ENCODE measurements around the gene IFI16. TPM values are rescaled to one million over a fixed set of nuclear protein-coding genes. Genes with fewer than 3 reads are reported as not detected.

The IFI16 gene
- total and polyA plus RNA-seq, 3 donors from 2014 or later: 34.3 to 39.8 (median 35.7) TPM

DNA sequence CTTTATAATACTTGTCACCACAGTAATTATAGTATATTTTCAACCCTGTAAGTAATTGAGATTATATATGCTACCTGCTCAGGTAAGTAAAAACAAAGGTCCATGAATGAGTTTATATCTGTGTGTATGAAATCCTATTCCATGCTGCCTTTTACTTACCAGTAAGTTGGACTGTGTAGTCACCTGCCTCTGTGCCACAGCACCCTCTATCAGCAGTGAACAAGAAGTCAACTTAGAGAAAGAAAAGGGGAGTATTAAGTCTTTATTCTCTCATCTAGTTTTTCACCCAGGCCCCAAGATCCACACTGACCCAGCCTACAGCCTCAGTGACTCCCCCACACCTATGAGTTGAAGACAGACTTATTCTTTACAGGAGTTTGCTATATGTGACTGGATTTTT is 36.9 kb upstream of the IFI16 start:
- Histone ChIP-seq H3K27me3 (no peaks in the 10 kb centered on the region), H3K36me3 (ENCODE audit: low read depth, missing control alignments) (no peaks in the 10 kb centered on the region), H3K4me3 (no peak overlapping the region), H3K9me3 (no peaks in the 10 kb centered on the region), H3K27ac (no peak overlapping the region), H3K4me1 (no peaks in the 10 kb centered on the region)
- intact Hi-C loops (cut with DNase I; ENCODE audit: low total_unique reads): no loop called here
- DNase-seq: peak; percentile 51
- no peak for TF ChIP-seq POLR2A (IDR thresholded peaks at IDR 0.05)
- TF ChIP-seq, protein P1, sequence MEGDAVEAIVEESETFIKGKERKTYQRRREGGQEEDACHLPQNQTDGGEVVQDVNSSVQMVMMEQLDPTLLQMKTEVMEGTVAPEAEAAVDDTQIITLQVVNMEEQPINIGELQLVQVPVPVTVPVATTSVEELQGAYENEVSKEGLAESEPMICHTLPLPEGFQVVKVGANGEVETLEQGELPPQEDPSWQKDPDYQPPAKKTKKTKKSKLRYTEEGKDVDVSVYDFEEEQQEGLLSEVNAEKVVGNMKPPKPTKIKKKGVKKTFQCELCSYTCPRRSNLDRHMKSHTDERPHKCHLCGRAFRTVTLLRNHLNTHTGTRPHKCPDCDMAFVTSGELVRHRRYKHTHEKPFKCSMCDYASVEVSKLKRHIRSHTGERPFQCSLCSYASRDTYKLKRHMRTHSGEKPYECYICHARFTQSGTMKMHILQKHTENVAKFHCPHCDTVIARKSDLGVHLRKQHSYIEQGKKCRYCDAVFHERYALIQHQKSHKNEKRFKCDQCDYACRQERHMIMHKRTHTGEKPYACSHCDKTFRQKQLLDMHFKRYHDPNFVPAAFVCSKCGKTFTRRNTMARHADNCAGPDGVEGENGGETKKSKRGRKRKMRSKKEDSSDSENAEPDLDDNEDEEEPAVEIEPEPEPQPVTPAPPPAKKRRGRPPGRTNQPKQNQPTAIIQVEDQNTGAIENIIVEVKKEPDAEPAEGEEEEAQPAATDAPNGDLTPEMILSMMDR (IDR thresholded peaks at IDR 0.05): no peak

DNA sequence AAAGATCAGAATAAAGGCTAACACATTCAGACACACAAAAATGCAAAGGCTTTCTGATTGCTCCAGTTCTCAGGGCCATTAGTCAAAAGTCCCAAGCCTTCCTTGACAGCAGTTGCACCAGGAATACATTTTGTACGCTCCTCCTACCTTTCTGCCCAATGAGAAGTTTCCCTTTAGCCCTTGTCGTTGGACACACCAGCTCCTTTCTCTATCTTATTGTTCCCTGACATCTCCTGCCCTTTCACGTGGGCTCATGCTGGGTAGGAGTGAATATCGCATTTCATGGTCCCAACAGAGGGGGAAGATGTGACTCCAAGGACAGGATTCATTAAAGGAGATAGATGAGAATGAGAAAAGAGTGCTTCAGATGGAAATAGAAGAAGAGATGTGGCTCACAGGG is 33.5 kb upstream of the IFI16 start:
- Histone ChIP-seq H3K9me3 (no peaks in the 10 kb centered on the region), H3K4me1 (no peaks in the 10 kb centered on the region), H3K4me3 (no peak overlapping the region), H3K27ac (no peak overlapping the region), H3K27me3 (no peaks in the 10 kb centered on the region), H3K36me3 (ENCODE audit: low read depth, missing control alignments) (no peaks in the 10 kb centered on the region)
- intact Hi-C loops (cut with DNase I; ENCODE audit: low total_unique reads): no loop called here
- WGBS, 2 donors: 31 to 42% methylated on average over 4 of the region's 4 CpGs
- DNase-seq: no peak
- no peak for TF ChIP-seq POLR2A (IDR thresholded peaks at IDR 0.05)
- TF ChIP-seq, protein P1 (IDR thresholded peaks at IDR 0.05): no peak

DNA sequence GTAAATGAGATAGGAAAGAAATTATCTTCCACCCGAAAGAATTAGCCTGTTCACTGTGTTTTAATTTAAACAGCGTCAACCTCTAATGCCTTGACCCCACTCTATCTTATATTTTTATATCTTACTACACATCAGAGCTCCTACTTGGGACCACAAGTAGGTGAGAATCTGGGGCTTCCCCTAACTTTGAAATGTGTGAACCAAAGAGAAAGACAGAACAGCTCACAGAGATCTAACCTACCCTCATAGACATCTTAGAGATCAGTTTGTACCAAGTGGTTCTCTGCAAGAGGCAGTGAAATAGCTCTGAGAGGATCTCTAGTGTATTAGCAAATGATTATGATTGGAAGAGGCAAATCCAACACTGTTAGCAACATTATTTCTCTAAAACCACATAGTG is 31.0 kb upstream of the IFI16 start:
- Histone ChIP-seq H3K4me1 (no peaks in the 10 kb centered on the region), H3K27me3 (no peaks in the 10 kb centered on the region), H3K36me3 (ENCODE audit: low read depth, missing control alignments) (no peaks in the 10 kb centered on the region), H3K4me3 (no peak overlapping the region), H3K9me3 (no peaks in the 10 kb centered on the region), H3K27ac (no peak overlapping the region)
- 45 to 50% methylated on average over 2 of the region's 2 CpGs for WGBS, 2 donors
- intact Hi-C loops (cut with DNase I; ENCODE audit: low total_unique reads): no loop called here
- no peak for DNase-seq
- no peak for TF ChIP-seq POLR2A (IDR thresholded peaks at IDR 0.05)
- TF ChIP-seq, protein P1 (IDR thresholded peaks at IDR 0.05): no peak

DNA sequence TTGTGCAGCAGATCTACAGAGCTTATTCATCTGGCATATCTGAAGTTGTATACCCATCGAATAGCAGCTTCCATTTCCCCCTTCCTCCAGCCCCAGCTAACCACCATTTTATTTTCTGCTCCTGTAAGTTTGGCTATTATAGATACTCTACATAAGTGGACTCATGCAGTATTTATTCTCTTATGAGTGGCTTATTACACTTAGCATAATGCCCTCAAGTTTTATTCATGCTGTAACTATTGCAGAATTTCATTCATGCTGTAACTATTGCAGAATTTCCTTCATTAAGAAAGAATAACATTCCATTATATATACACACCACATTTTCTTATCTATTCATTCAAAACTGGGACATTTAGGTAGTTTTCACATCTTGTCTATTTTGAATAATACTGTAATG is 30.5 kb upstream of the IFI16 start:
- H3K4me3 ChIP-seq: no peak overlapping the region
- H3K27ac ChIP-seq: no peak overlapping the region
- no peaks in the 10 kb centered on the region for H3K27me3 ChIP-seq
- no peaks in the 10 kb centered on the region for H3K4me1 ChIP-seq
- no peaks in the 10 kb centered on the region for H3K36me3 ChIP-seq (ENCODE audit: low read depth, missing control alignments)
- 92% methylated on average over 1 of the region's 1 CpG for WGBS, 2 donors
- intact Hi-C loops (cut with DNase I; ENCODE audit: low total_unique reads): no loop called here
- no peaks in the 10 kb centered on the region for H3K9me3 ChIP-seq
- TF ChIP-seq, protein P1 (IDR thresholded peaks at IDR 0.05): no peak
- TF ChIP-seq POLR2A (IDR thresholded peaks at IDR 0.05): no peak
- DNase-seq: no peak

DNA sequence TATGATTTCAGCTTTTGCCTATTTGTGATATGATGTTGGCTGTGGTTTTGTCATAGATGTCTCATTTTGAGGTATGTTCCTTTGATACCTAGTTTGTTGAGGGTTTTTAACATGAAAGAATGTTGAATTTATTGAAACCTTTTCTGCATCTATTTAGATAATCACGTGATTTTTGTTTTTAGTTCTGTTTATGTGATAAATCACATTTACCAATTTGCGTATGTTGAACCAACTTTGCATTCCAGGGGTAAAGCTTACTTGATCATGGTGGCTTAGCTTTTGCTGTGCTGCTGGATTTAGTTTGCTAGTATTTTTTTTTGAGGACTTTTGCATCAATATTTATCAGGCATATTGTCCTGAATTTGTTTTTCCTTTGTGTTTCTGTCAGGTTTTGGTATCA is 26.5 kb upstream of the IFI16 start:
- no peak for DNase-seq
- intact Hi-C loops (cut with DNase I; ENCODE audit: low total_unique reads): no loop called here
- H3K4me1 ChIP-seq: no peaks in the 10 kb centered on the region
- 79 to 88% methylated on average over 2 of the region's 2 CpGs for WGBS, 2 donors
- TF ChIP-seq, protein P1 (IDR thresholded peaks at IDR 0.05): no peak
- no peak for TF ChIP-seq POLR2A (IDR thresholded peaks at IDR 0.05)
- H3K36me3 ChIP-seq (ENCODE audit: low read depth, missing control alignments): no peaks in the 10 kb centered on the region
- H3K27ac ChIP-seq: no peak overlapping the region
- no peaks in the 10 kb centered on the region for H3K27me3 ChIP-seq
- no peak overlapping the region for H3K4me3 ChIP-seq
- no peaks in the 10 kb centered on the region for H3K9me3 ChIP-seq

Measured in testis (tissue), 3 donors.